Mesendoderm (in vitro differentiated cells): ENCODE data around the gene CAB39L.
"Not testable (repeated sequence)": the region's sequence is repeated elsewhere in the genome, so short reads cannot be mapped to it uniquely, and the experiment has no call there.

ENCODE experiments used
- DNase-seq: peaks from one replicate; pipeline ENCODE4 v3.0.0; 2013
- H2AK5ac ChIP-seq: 2 replicates; pipeline ENCODE4 v1.6.1; 2013; ENCODE audit warnings: low read length, inconsistent platforms
- H2BK120ac ChIP-seq: 2 replicates; pipeline ENCODE4 v1.6.1; 2013; ENCODE audit warnings: low read depth, mild to moderate bottlenecking, low read length, moderate library complexity, mixed read lengths
- H2BK15ac ChIP-seq: replicated peaks from 2 replicates; pipeline ENCODE4 v1.6.1; 2013; ENCODE audit warnings: low read depth, mild to moderate bottlenecking, moderate library complexity
- H2BK5ac ChIP-seq: 2 replicates; pipeline ENCODE4 v1.6.1; 2013; ENCODE audit warnings: low read length, inconsistent platforms
- H3K18ac ChIP-seq: 2 replicates; pipeline ENCODE4 v1.6.1; 2013; ENCODE audit warnings: mild to moderate bottlenecking, low read length, mixed read lengths
- H3K23ac ChIP-seq: one replicate; pipeline ENCODE4 v1.6.1; 2013; ENCODE audit warnings: low read length
- H3K27ac ChIP-seq: 2 replicates; pipeline ENCODE4 v1.5.1; 2013; ENCODE audit warnings: low read depth, mild to moderate bottlenecking, inconsistent platforms, low read length, moderate library complexity
- H3K27me3 ChIP-seq: 2 replicates; pipeline ENCODE4 v1.6.1; 2013; ENCODE audit warnings: low read length, control low read depth, mild to moderate bottlenecking, inconsistent platforms; ENCODE audit not compliant: insufficient read depth, poor library complexity
- H3K36me3 ChIP-seq: 2 replicates; pipeline ENCODE4 v1.6.1; 2013; ENCODE audit warnings: low read length, inconsistent platforms; ENCODE audit not compliant: control insufficient read depth, insufficient read depth
- H3K4ac ChIP-seq: one replicate; pipeline ENCODE4 v1.6.1; 2013; ENCODE audit warnings: low read depth, mild to moderate bottlenecking, low read length, moderate library complexity
- H3K4me1 ChIP-seq: 2 replicates; pipeline ENCODE4 v1.6.1; 2013; ENCODE audit warnings: low read depth, low read length, inconsistent platforms; ENCODE audit not compliant: control insufficient read depth
- H3K4me2 ChIP-seq: 2 replicates; pipeline ENCODE4 v1.6.1; 2013; ENCODE audit warnings: low read length
- H3K4me3 ChIP-seq: 2 replicates; pipeline ENCODE4 v1.5.1; 2013; ENCODE audit warnings: mild to moderate bottlenecking, low read length
- H3K56ac ChIP-seq: one replicate; pipeline ENCODE4 v1.6.1; 2013; ENCODE audit warnings: low read length
- H3K79me1 ChIP-seq: 2 replicates; pipeline ENCODE4 v1.6.1; 2013; ENCODE audit warnings: low read length, inconsistent platforms
- H3K79me2 ChIP-seq: 2 replicates; pipeline ENCODE4 v1.6.1; 2013; ENCODE audit warnings: mild to moderate bottlenecking, low read length; ENCODE audit not compliant: control insufficient read depth, insufficient read depth
- H3K9ac ChIP-seq: 2 replicates; pipeline ENCODE4 v1.6.1; 2013; ENCODE audit warnings: low read length, inconsistent platforms
- H4K5ac ChIP-seq: one replicate; pipeline ENCODE4 v1.6.1; 2013; ENCODE audit warnings: low read length
- H4K8ac ChIP-seq: one replicate; pipeline ENCODE4 v1.6.1; 2013; ENCODE audit warnings: low read depth, mild to moderate bottlenecking, control low read depth, low read length, moderate library complexity
- WGBS: extraction: QIAGEN DNeasy Blood & Tissue Kit; methylation state at CpG from one replicate; pipeline ENCODE4 v1.1.7; 2013; ENCODE audit warnings: low lambda C conversion rate, missing lambda C conversion rate; ENCODE audit not compliant: insufficient coverage; ENCODE audit errors: extremely low coverage; 5-methylcytosine and 5-hydroxymethylcytosine counted together

CAB39L gene

GRCh38 chr13:49327145-49327544, 116.7 kb downstream of the CAB39L start:
- no CpG with 5 or more reads among the region's 3 CpGs for WGBS
- not testable (repeated sequence) for H2BK15ac ChIP-seq, H3K27me3 ChIP-seq, H2BK120ac ChIP-seq, H2AK5ac ChIP-seq, H3K9ac ChIP-seq, H3K4me3 ChIP-seq, DNase-seq, H3K36me3 ChIP-seq, H3K56ac ChIP-seq, H4K5ac ChIP-seq, H3K4me2 ChIP-seq, H3K4me1 ChIP-seq, H3K79me1 ChIP-seq, H3K18ac ChIP-seq, H3K27ac ChIP-seq, H3K4ac ChIP-seq, H3K23ac ChIP-seq, H4K8ac ChIP-seq, H3K79me2 ChIP-seq, H2BK5ac ChIP-seq

GRCh38 chr13:49326222-49326917, 117.5 kb downstream of the CAB39L start:
- no peak overlapping the region for H3K23ac ChIP-seq
- no peaks in the 10 kb centered on the region for H3K79me1 ChIP-seq
- WGBS, result no CpG with 5 or more reads among the region's 7 CpGs
- H3K4ac ChIP-seq, result no peak overlapping the region
- no peak overlapping the region for H3K4me2 ChIP-seq
- H3K4me1 ChIP-seq, result no peaks in the 10 kb centered on the region
- no peak overlapping the region for H3K27ac ChIP-seq
- H3K56ac ChIP-seq, result no peak overlapping the region
- H2AK5ac ChIP-seq, result no peak overlapping the region
- H3K18ac ChIP-seq, result no peak overlapping the region
- DNase-seq, result no peak
- H2BK120ac ChIP-seq, result no peak overlapping the region
- no peaks in the 10 kb centered on the region for H3K36me3 ChIP-seq
- H2BK5ac ChIP-seq, result no peak overlapping the region
- H4K5ac ChIP-seq, result no peak overlapping the region
- no peaks in the 10 kb centered on the region for H3K79me2 ChIP-seq
- no peak overlapping the region for H3K4me3 ChIP-seq
- H4K8ac ChIP-seq, result no peak overlapping the region
- H3K27me3 ChIP-seq, result no peaks in the 10 kb centered on the region
- no peak overlapping the region for H3K9ac ChIP-seq
- no peak overlapping the region for H2BK15ac ChIP-seq

- no peak overlapping the region for H3K4ac ChIP-seq
- no peak for DNase-seq
- H2BK15ac ChIP-seq, result no peak overlapping the region
- WGBS, result no CpG with 5 or more reads among the region's 7 CpGs
- H3K79me1 ChIP-seq, result no peaks in the 10 kb centered on the region
- H2AK5ac ChIP-seq, result no peak overlapping the region
- H3K23ac ChIP-seq, result no peak overlapping the region
- no peak overlapping the region for H3K4me3 ChIP-seq
- no peak overlapping the region for H3K27ac ChIP-seq
- H4K5ac ChIP-seq, result no peak overlapping the region
- H3K56ac ChIP-seq, result no peak overlapping the region
- no peak overlapping the region for H3K18ac ChIP-seq
- H3K4me2 ChIP-seq, result no peak overlapping the region
- H3K27me3 ChIP-seq, result no peaks in the 10 kb centered on the region
- no peak overlapping the region for H2BK5ac ChIP-seq
- H2BK120ac ChIP-seq, result no peak overlapping the region
- no peaks in the 10 kb centered on the region for H3K4me1 ChIP-seq
- H3K9ac ChIP-seq, result no peak overlapping the region
- H3K79me2 ChIP-seq, result no peaks in the 10 kb centered on the region
- no peak overlapping the region for H4K8ac ChIP-seq
- no peaks in the 10 kb centered on the region for H3K36me3 ChIP-seq
These were observed 120.5 kb downstream of the CAB39L start for GRCh38 chr13:49323344-49323743.

GRCh38 chr13:49322702-49323101, 121.2 kb downstream of the CAB39L start:
- no peak for DNase-seq
- H3K23ac ChIP-seq, result no peak overlapping the region
- H4K5ac ChIP-seq, result no peak overlapping the region
- no peak overlapping the region for H3K4me3 ChIP-seq
- H3K36me3 ChIP-seq, result no peaks in the 10 kb centered on the region
- no peak overlapping the region for H2AK5ac ChIP-seq
- no peak overlapping the region for H3K4me2 ChIP-seq
- no peak overlapping the region for H2BK15ac ChIP-seq
- no peak overlapping the region for H3K4ac ChIP-seq
- H3K79me2 ChIP-seq, result no peaks in the 10 kb centered on the region
- no peak overlapping the region for H3K27ac ChIP-seq
- H2BK120ac ChIP-seq, result no peak overlapping the region
- H4K8ac ChIP-seq, result no peak overlapping the region
- H3K9ac ChIP-seq, result no peak overlapping the region
- no CpG with 5 or more reads among the region's 2 CpGs for WGBS
- no peak overlapping the region for H2BK5ac ChIP-seq
- H3K18ac ChIP-seq, result no peak overlapping the region
- H3K79me1 ChIP-seq, result no peaks in the 10 kb centered on the region
- H3K56ac ChIP-seq, result no peak overlapping the region
- no peaks in the 10 kb centered on the region for H3K4me1 ChIP-seq
- H3K27me3 ChIP-seq, result no peaks in the 10 kb centered on the region

GRCh38 chr13:49320975-49321374, 122.9 kb downstream of the CAB39L start:
- H3K27ac ChIP-seq, result no peak overlapping the region
- H2BK5ac ChIP-seq, result no peak overlapping the region
- H3K27me3 ChIP-seq, result no peaks in the 10 kb centered on the region
- H3K79me2 ChIP-seq, result no peaks in the 10 kb centered on the region
- no peak overlapping the region for H3K9ac ChIP-seq
- no peak overlapping the region for H3K56ac ChIP-seq
- no peaks in the 10 kb centered on the region for H3K79me1 ChIP-seq
- H3K4ac ChIP-seq, result no peak overlapping the region
- H4K5ac ChIP-seq, result no peak overlapping the region
- no peak overlapping the region for H2BK120ac ChIP-seq
- H3K23ac ChIP-seq, result no peak overlapping the region
- H2AK5ac ChIP-seq, result no peak overlapping the region
- no peak for DNase-seq
- H3K4me3 ChIP-seq, result no peak overlapping the region
- H3K4me1 ChIP-seq, result no peaks in the 10 kb centered on the region
- H4K8ac ChIP-seq, result no peak overlapping the region
- H3K36me3 ChIP-seq, result no peaks in the 10 kb centered on the region
- no peak overlapping the region for H3K4me2 ChIP-seq
- no peak overlapping the region for H3K18ac ChIP-seq
- WGBS, result no CpG with 5 or more reads among the region's 2 CpGs
- no peak overlapping the region for H2BK15ac ChIP-seq

- Histone ChIP-seq H3K9ac (no peak overlapping the region), H3K4me1 (no peaks in the 10 kb centered on the region), H3K4ac (no peak overlapping the region), H3K18ac (no peak overlapping the region), H3K4me2 (no peak overlapping the region), H3K36me3 (no peaks in the 10 kb centered on the region), H2BK120ac (no peak overlapping the region), H3K56ac (no peak overlapping the region), H2BK15ac (no peak overlapping the region), H2BK5ac (no peak overlapping the region), H3K79me1 (no peaks in the 10 kb centered on the region), H4K5ac (no peak overlapping the region), H3K79me2 (no peaks in the 10 kb centered on the region), H3K4me3 (no peak overlapping the region), H3K23ac (no peak overlapping the region), H3K27me3 (no peaks in the 10 kb centered on the region), H4K8ac (no peak overlapping the region), H3K27ac (no peak overlapping the region), H2AK5ac (no peak overlapping the region)
- no CpG with 5 or more reads among the region's 2 CpGs for WGBS
- no peak for DNase-seq
These were observed 123.9 kb downstream of the CAB39L start for GRCh38 chr13:49319951-49320350.
